HG02798 (cell line): Measurements from ENCODE around the gene ACAP3.

ENCODE experiments used
- ATAC-seq: cut with Tn5 transposase; IDR thresholded peaks from one replicate; pipeline ENCODE4 v1.9.1; 2021; ENCODE audit warnings: mild to moderate bottlenecking; ENCODE audit not compliant: unreplicated experiment, poor library complexity

The ACAP3 gene

GRCh38 chr1:1305300-1306069 lies 2.2 kb downstream of the ACAP3 start:
- ATAC-seq, result no peak

GRCh38 chr1:1304331-1305299 lies 3.1 kb downstream of the ACAP3 start:
- ATAC-seq, result no peak

- ATAC-seq, result no peak
Measured at GRCh38 chr1:1303736-1304135, 4.0 kb downstream of the ACAP3 start.

- no peak for ATAC-seq
Measured at GRCh38 chr1:1302951-1303509, 4.7 kb downstream of the ACAP3 start.

- ATAC-seq, result no peak
Measured at GRCh38 chr1:1302006-1302430, 5.7 kb downstream of the ACAP3 start.

GRCh38 chr1:1300352-1300739 lies 7.4 kb downstream of the ACAP3 start:
- no peak for ATAC-seq

GRCh38 chr1:1299686-1300351 lies 7.9 kb downstream of the ACAP3 start:
- no peak for ATAC-seq

- ATAC-seq, result no peak
Measured at GRCh38 chr1:1298861-1299685, 8.7 kb downstream of the ACAP3 start.

- no peak for ATAC-seq
Measured at GRCh38 chr1:1297802-1298424, 9.8 kb downstream of the ACAP3 start.

- ATAC-seq, result no peak
Measured at GRCh38 chr1:1296070-1297061, 11.4 kb downstream of the ACAP3 start.

GRCh38 chr1:1295154-1295923 lies 12.4 kb downstream of the ACAP3 start:
- no peak for ATAC-seq

GRCh38 chr1:1294250-1294890 lies 13.4 kb downstream of the ACAP3 start:
- no peak for ATAC-seq

GRCh38 chr1:1293263-1294249 lies 14.2 kb downstream of the ACAP3 start:
- no peak for ATAC-seq

GRCh38 chr1:1292851-1293250 lies 14.9 kb downstream of the ACAP3 start:
- ATAC-seq, result no peak

GRCh38 chr1:1292442-1292779 lies 15.3 kb downstream of the ACAP3 start:
- no peak for ATAC-seq
